ENCODE data around the gene HMG20A. TPM values are rescaled to one million over a fixed set of nuclear protein-coding genes. Genes with fewer than 3 reads are reported as not detected.

Gene HMG20A
- total RNA-seq, 1 experiment from 2014 or later: 60.2 TPM

DNA sequence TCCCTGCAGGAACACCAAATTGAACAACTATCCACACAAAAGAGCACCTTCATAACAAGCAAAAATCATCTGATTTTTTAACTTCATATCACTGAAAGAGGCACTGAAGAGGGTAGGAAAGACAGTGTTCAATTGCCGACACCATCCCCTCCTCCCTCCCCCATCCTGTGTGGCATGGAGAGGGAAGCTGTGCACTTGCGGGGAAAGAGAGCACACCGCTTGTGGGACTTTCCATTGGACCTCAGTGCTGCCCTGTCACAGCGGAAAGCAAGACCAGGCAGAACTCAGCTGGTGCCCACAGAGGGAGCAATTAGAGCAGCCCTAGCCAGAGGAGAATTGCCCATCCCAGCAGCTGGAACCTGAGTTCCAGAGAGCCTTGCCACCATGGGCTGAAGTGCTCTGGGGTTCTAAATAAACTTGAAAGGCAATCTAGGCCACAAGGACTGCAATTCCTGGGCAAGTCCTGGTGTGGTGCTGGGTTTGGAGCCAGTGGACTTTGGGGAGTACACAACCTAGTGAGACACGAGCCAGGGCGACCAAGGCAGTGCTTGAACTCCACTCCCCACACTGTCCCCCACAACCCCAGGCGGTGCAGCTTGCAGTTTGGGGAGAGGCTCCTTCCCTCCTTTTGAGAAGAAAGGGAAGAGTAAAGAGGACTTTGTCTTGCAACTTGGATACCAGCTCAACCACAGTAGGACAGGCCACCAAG lies 27.8 kb upstream of the HMG20A start:
- Mint-ChIP-seq H3K27ac (peak overlapping the region in 1 of 3 experiments; percentile 29; a peak in 1 of 7 replicates), H3K9me3 (peaks cover 11 to 17% of the 10 kb centered on the region in 2 experiments; a peak in 4 of 5 replicates), H3K4me1 (peaks cover 0 to 6% of the 10 kb centered on the region in 2 experiments; a peak in 1 of 4 replicates), H3K36me3 (ENCODE audit: insufficient read depth in 1 of 3, low read depth in 3 of 3) (peaks cover 7 to 30% (median 7%) of the 10 kb centered on the region in 3 experiments; a peak in 5 of 7 replicates), H3K4me3 (no peak overlapping the region), H3K27me3 (ENCODE audit: low read depth) (no peaks in the 10 kb centered on the region)
- Histone ChIP-seq H3K4me1 (ENCODE audit: insufficient read depth, low read length) (no peaks in the 10 kb centered on the region), H3K56ac (ENCODE audit: insufficient read length, low read depth, low read length) (no peak overlapping the region), H3K23me2 (ENCODE audit: insufficient read length, low read depth, low read length, poor library complexity, severe bottlenecking) (no peaks in the 10 kb centered on the region), H3K9ac (ENCODE audit: extremely low read depth, insufficient read length, low read length) (no peak overlapping the region), H2AK5ac (ENCODE audit: insufficient read length, low read length) (no peak overlapping the region), H3T11ph (ENCODE audit: low read length) (no peak overlapping the region), H3K79me2 (ENCODE audit: insufficient read depth, low read length) (peaks cover 5% of the 10 kb centered on the region; the same call in 1 of the 2 replicates), H2BK20ac (ENCODE audit: low read depth, low read length, poor library complexity, severe bottlenecking) (no peak overlapping the region), H4K8ac (replicated peaks; ENCODE audit: insufficient read length, low read depth, low read length) (no peak overlapping the region), H2BK15ac (ENCODE audit: low read depth, low read length) (no peak overlapping the region), H2BK120ac (ENCODE audit: low read depth, low read length, poor library complexity, severe bottlenecking) (no peak overlapping the region), H3K4ac (ENCODE audit: low read depth, low read length) (no peak overlapping the region), H2AFZ (ENCODE audit: low read length) (no peak overlapping the region), H2BK5ac (ENCODE audit: insufficient read length, low read length) (no peak overlapping the region), H3K14ac (ENCODE audit: insufficient read depth, low read length) (peak overlapping the region; percentile 12; the same call in 1 of the 2 replicates), H4K91ac (ENCODE audit: insufficient read length, low read depth, low read length) (no peak overlapping the region), H3K4me2 (ENCODE audit: insufficient read depth, insufficient read length, low read length) (no peak overlapping the region), H3K23ac (ENCODE audit: insufficient read length, low read depth, low read length) (no peak overlapping the region), H3K27ac (ENCODE audit: insufficient read length, low read depth, low read length) (no peak overlapping the region), H3K79me1 (ENCODE audit: insufficient read depth, low read depth, low read length, poor library complexity, severe bottlenecking) (peaks cover 3% of the 10 kb centered on the region), H4K5ac (ENCODE audit: insufficient read length, low read depth, low read length) (no peak overlapping the region), H3K27me3 (ENCODE audit: insufficient read depth, low read length) (no peaks in the 10 kb centered on the region), H2BK12ac (ENCODE audit: insufficient read length, low read depth, low read length) (no peak overlapping the region), H3K9me3 (ENCODE audit: control insufficient read depth, low read depth, low read length) (no peaks in the 10 kb centered on the region), H4K20me1 (ENCODE audit: control insufficient read depth, insufficient read depth, insufficient read length) (no peaks in the 10 kb centered on the region), H3K18ac (ENCODE audit: insufficient read length, low read depth, low read length) (no peak overlapping the region)
- no peak for TF ChIP-seq CTCF (conservative IDR thresholded peaks at IDR 0.05)
- no peak for DNase-seq
- no CpG with 5 or more reads among the region's 7 CpGs for WGBS (ENCODE audit: extremely low coverage, insufficient read length, low lambda C conversion rate)

All from H9 (cell line).